SJSA1 (cell line): ENCODE data around the gene DNAH1. TPM values are rescaled to one million over a fixed set of nuclear protein-coding genes. Genes with fewer than 3 reads are reported as not detected.

Experiments
- DNase-seq, 2 experiments: peaks; one replicate each; pipeline ENCODE4 v3.0.0-alpha.2; 2015 to 2020; ENCODE audit warnings: low spot score in 2 of 2, low read depth in 1 of 2
- H3K27ac ChIP-seq: fragments of 250-450 bp; sonication (Bioruptor Pico); 2 replicates; pipeline ENCODE4 v1.5.1; 2020; ENCODE audit warnings: mild to moderate bottlenecking, moderate library complexity
- H3K27me3 ChIP-seq: fragments of 250-450 bp; sonication (Bioruptor Pico); replicated peaks from 2 replicates; pipeline ENCODE4 v1.5.1; 2020; ENCODE audit warnings: mild to moderate bottlenecking, moderate library complexity
- H3K36me3 ChIP-seq: fragments of 250-450 bp; sonication (Bioruptor Pico); 2 replicates; pipeline ENCODE4 v1.5.1; 2020; ENCODE audit warnings: mild to moderate bottlenecking
- H3K4me1 ChIP-seq: fragments of 250-450 bp; sonication (Bioruptor Pico); replicated peaks from 2 replicates; pipeline ENCODE4 v1.6.1; 2021; ENCODE audit warnings: mild to moderate bottlenecking
- H3K4me3 ChIP-seq: fragments of 250-450 bp; sonication (Bioruptor Pico); 2 replicates; pipeline ENCODE4 v1.5.1; 2020; ENCODE audit warnings: mild to moderate bottlenecking
- H3K9me3 ChIP-seq: fragments of 250-450 bp; sonication (Bioruptor Pico); replicated peaks from 2 replicates; pipeline ENCODE4 v1.5.1; 2020; ENCODE audit warnings: mild to moderate bottlenecking
- total RNA-seq: library from RNA; depleted of rRNA; stranded (reverse); fragments of >200 nt; shearing (Covaris generic); gene quantifications from 2 replicates; pipeline ENCODE4 v1.2.3, GENCODE V29; 2014; rRNA removed

DNAH1 gene
- total RNA-seq, 1 experiment from 2014 or later, result 1.1 TPM

- Histone ChIP-seq H3K9me3 (no peaks in the 10 kb centered on the region), H3K27ac (no peak within 1 kb of the TSS), H3K4me3 (no peak within 1 kb of the TSS), H3K27me3 (no peaks in the 10 kb centered on the region), H3K4me1 (peaks cover 9% of the 10 kb centered on the region), H3K36me3 (no peaks in the 10 kb centered on the region)
- DNase-seq, result peak; percentile 24 to 71
Observed at GRCh38 chr3:52444860-52445793, 129.0 kb downstream of the DNAH1 start, which contains the start of gene SEMA3G. TSS of gene SEMA3G (minus strand) at chr3:52445103. CDS start at chr3:52445027, 76 bp downstream.

DNA sequence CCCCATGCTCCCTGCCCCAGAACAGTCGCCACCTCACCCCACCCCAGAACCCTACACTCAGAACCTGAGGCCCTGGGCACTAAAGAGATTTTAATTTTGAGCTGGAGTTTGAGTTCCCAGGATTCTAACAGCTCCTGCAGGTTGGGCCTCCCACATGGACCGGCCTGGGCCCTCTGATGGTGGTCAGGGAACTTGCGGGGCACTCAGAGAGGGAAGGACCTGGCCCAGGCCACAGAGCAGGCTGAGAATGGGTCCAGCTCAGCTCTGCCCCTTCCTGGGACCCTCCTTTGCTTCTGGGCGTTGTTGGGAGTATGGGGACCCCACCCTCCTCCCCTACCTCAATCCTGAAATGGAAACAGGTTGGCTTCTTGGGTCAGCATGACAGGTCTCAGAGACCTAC is 129.9 kb downstream of the DNAH1 start:
- Histone ChIP-seq H3K4me3 (no peak overlapping the region), H3K27me3 (no peaks in the 10 kb centered on the region), H3K4me1 (peaks cover 13% of the 10 kb centered on the region), H3K27ac (no peak overlapping the region), H3K36me3 (no peaks in the 10 kb centered on the region), H3K9me3 (no peaks in the 10 kb centered on the region)
- DNase-seq, result no peak

DNA sequence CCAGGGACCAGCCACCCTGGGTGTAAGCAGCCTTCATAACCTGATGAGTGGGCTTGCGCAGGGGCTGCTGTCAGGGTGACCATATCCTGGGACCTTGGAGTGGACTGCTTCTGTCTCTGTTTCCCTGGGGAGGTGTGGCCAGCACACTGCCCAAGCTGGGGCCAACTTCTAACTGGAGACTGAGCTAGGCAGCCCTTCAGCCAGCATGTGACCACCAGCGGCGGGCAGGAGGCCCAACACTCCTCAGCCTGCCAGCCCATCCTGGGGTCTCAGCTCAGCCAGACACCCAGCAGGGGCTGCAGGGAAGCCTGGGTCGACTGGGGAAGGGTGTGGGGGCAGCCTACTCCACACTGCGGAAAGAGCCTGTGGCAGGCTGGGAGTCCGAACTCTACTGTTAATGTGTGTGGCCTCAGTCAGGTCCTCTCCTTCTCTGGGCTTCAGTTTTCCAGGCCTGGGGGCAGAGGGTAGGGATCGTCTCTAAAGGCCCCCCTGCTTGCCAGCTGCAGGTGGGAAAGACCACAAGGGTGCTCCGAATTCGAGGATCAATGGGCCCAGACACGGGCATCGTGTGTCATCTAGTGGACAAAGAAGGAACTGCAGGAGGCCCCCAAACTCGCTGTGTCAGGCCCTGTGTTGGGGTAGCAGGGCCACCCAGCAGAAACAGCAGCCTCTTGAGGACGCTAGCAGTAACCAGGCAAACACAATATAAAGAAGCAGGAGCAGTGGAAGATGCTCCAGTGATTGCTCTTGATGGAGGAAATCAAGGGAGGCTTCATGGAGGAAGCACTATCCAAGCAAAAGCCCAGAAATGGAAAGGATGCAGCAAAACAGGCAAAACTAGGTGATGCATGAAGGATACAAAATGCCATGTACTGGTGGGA is 130.8 kb downstream of the DNAH1 start:
- Histone ChIP-seq H3K4me1 (peaks cover 13% of the 10 kb centered on the region), H3K4me3 (no peak overlapping the region), H3K27ac (no peak overlapping the region), H3K36me3 (no peaks in the 10 kb centered on the region), H3K9me3 (no peaks in the 10 kb centered on the region), H3K27me3 (no peaks in the 10 kb centered on the region)
- DNase-seq, result peak; percentile 52 to 63

DNA sequence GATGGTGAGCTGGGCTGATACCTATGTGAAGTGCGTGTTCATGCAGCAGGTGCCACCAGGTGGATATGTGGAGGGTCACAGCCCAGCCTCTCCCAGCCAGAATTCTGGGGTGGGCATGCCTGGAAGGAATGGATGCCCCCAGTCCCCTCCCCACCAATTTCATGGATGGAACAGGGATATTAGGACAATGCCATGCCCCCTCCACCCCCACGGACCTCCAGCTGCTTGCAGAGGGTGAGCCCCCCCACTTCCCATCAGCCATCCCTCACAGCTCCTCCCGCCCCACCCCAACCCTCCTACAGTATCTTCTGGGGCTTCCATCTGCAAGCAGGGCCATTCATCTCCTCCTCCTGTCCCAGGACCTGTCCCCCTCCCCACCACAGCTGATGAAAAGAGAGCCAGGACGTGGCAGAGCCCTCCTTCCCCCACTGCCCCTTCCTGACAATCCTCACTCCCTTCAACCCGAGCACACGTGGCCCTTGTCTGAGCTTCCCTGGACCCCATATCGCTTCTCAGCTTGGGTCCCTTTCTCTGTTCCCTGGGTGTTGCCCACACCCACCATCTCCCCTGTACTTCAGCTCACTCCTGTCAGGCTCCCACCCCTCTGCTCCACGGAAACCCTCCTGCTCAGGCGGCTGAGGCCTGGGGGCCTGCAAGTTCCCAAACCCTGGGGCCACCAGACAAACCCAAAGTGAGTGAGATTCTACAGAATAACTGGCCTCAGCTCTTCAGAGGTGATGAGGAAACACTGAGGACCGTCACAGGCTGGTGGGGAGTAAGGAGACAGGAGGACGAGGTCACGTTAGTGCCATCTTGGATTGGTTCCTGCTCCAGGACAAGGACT is 131.6 kb downstream of the DNAH1 start:
- no peaks in the 10 kb centered on the region for H3K27me3 ChIP-seq
- H3K4me3 ChIP-seq, result no peak overlapping the region
- no peaks in the 10 kb centered on the region for H3K36me3 ChIP-seq
- peaks cover 17% of the 10 kb centered on the region for H3K4me1 ChIP-seq
- H3K9me3 ChIP-seq, result no peaks in the 10 kb centered on the region
- no peak for DNase-seq
- no peak overlapping the region for H3K27ac ChIP-seq

Other genes starting within 250 kb of the DNAH1 start
- 12.8 and 14.2 TPM in 2 replicates for gene POC1A, start 161.9 kb upstream of the DNAH1 start, total RNA-seq
- gene ALAS1, start 118.2 kb upstream of the DNAH1 start, total RNA-seq, result 26.6 and 44.8 TPM in 2 replicates
- not detected in 2 replicates for gene TLR9, start 90.7 kb upstream of the DNAH1 start, total RNA-seq
- 61.1 and 66.5 TPM in 2 replicates for gene TWF2, start 77.2 kb upstream of the DNAH1 start, total RNA-seq
- 5.5 and 7.7 TPM in 2 replicates for gene PPM1M, start 70.6 kb upstream of the DNAH1 start, total RNA-seq
- 24.1 and 37.0 TPM in 2 replicates for gene WDR82, start 37.7 kb upstream of the DNAH1 start, total RNA-seq
- gene GLYCTK, start 28.5 kb upstream of the DNAH1 start, total RNA-seq, result 3.7 and 6.1 TPM in 2 replicates
- gene BAP1, start 93.7 kb downstream of the DNAH1 start, total RNA-seq, result 50.2 and 60.1 TPM in 2 replicates
- gene PHF7, start 94.3 kb downstream of the DNAH1 start, total RNA-seq, result 7.6 and 9.5 TPM in 2 replicates
- 0.13 TPM in 1 of 2 replicates, not detected in the other for gene SEMA3G, start 128.8 kb downstream of the DNAH1 start, total RNA-seq
- gene TNNC1, start 137.7 kb downstream of the DNAH1 start, total RNA-seq, result 18.2 and 32.1 TPM in 2 replicates
- gene NISCH, start 139.3 kb downstream of the DNAH1 start, total RNA-seq, result 22.4 and 24.8 TPM in 2 replicates
- not detected in 2 replicates for gene STAB1, start 179.0 kb downstream of the DNAH1 start, total RNA-seq
- 39.5 and 74.6 TPM in 2 replicates for gene NT5DC2, start 217.5 kb downstream of the DNAH1 start, total RNA-seq
- gene UQCC5, start 220.3 kb downstream of the DNAH1 start, total RNA-seq, result 1.1 and 37.2 TPM in 2 replicates